GM19395 (cell line): ENCODE results near the gene SLC1A2.

Source experiments
- ATAC-seq: cut with Tn5 transposase; IDR thresholded peaks from one replicate; pipeline ENCODE4 v1.9.1; 2021; ENCODE audit warnings: mild to moderate bottlenecking, moderate library complexity; ENCODE audit not compliant: unreplicated experiment

Gene SLC1A2

GRCh38 chr11:35277827-35278226 lies 141.5 kb downstream of the SLC1A2 start:
- no peak for ATAC-seq

- ATAC-seq, result no peak
Measured at GRCh38 chr11:35276396-35277145, 142.8 kb downstream of the SLC1A2 start.

GRCh38 chr11:35275786-35276170 lies 143.6 kb downstream of the SLC1A2 start:
- no peak for ATAC-seq

- no peak for ATAC-seq
Measured at GRCh38 chr11:35274909-35275785, 144.2 kb downstream of the SLC1A2 start.

GRCh38 chr11:35272391-35272902 lies 146.9 kb downstream of the SLC1A2 start:
- peak; percentile 91 for ATAC-seq

- no peak for ATAC-seq
Measured at GRCh38 chr11:35271031-35271430, 148.3 kb downstream of the SLC1A2 start.

- no peak for ATAC-seq
Measured at GRCh38 chr11:35270342-35270741, 149.0 kb downstream of the SLC1A2 start.

GRCh38 chr11:35267504-35267903 lies 151.9 kb downstream of the SLC1A2 start:
- ATAC-seq, result no peak

GRCh38 chr11:35265755-35266454 lies 153.5 kb downstream of the SLC1A2 start:
- no peak for ATAC-seq

- no peak for ATAC-seq
Measured at GRCh38 chr11:35262735-35263134, 156.6 kb downstream of the SLC1A2 start.

- no peak for ATAC-seq
Measured at GRCh38 chr11:35262056-35262455, 157.3 kb downstream of the SLC1A2 start.

GRCh38 chr11:35261197-35261596 lies 158.2 kb downstream of the SLC1A2 start:
- no peak for ATAC-seq

- no peak for ATAC-seq
Measured at GRCh38 chr11:35260342-35260985, 158.9 kb downstream of the SLC1A2 start.

GRCh38 chr11:35259529-35259928 lies 159.8 kb downstream of the SLC1A2 start:
- no peak for ATAC-seq

GRCh38 chr11:35257281-35257680 lies 162.1 kb downstream of the SLC1A2 start:
- peak; percentile 100 for ATAC-seq

GRCh38 chr11:35256296-35256695 lies 163.1 kb downstream of the SLC1A2 start:
- ATAC-seq, result no peak

- ATAC-seq, result no peak
Measured at GRCh38 chr11:35255514-35255913, 163.8 kb downstream of the SLC1A2 start.

GRCh38 chr11:35253237-35253636 lies 166.1 kb downstream of the SLC1A2 start:
- no peak for ATAC-seq

GRCh38 chr11:35250621-35251020 lies 168.7 kb downstream of the SLC1A2 start:
- ATAC-seq, result no peak

- ATAC-seq, result no peak
Measured at GRCh38 chr11:35250192-35250591, 169.2 kb downstream of the SLC1A2 start.
